OCI-LY7 (cell line): Measurements from ENCODE around the gene P2RX5. TPM values are rescaled to one million over a fixed set of nuclear protein-coding genes. Genes with fewer than 3 reads are reported as not detected.

Experiments
- BruUV-seq: library from RNA; stranded (reverse); fragments of 400-500 nt; replicated peaks from 2 replicates; lab custom pipeline; 2021; lab: Mats Ljungman, UMichigan
- CTCF ChIA-PET: fragments of 300-600 bp; sonication (Branson Sonifier 250); formaldehyde crosslinking; loops from one replicate; lab custom pipeline; 2022; ENCODE audit warnings: antibody characterized with exemption; ENCODE audit not compliant: unreplicated experiment; lab: Charles Lee
- POLR2A ChIA-PET: fragments of 300-600 bp; sonication (Branson Sonifier 250); formaldehyde crosslinking; loops from one replicate; lab custom pipeline; 2022; ENCODE audit warnings: antibody characterized with exemption; lab: Charles Lee
- DNase-seq: peaks from one replicate; pipeline ENCODE4 v3.0.0-alpha.2; 2015; ENCODE audit warnings: low spot score
- H2AFZ ChIP-seq: fragments of 200-600 bp; sonication (generic), shearing (Covaris generic); 2 replicates; pipeline ENCODE4 v1.6.1; 2014; ENCODE audit warnings: mild to moderate bottlenecking, antibody characterized with exemption, low read length, moderate library complexity
- H3K27ac ChIP-seq: fragments of 200-600 bp; sonication (generic); 2 replicates; pipeline ENCODE4 v1.5.1; 2014; ENCODE audit warnings: mixed run types, low read depth, mild to moderate bottlenecking, moderate library complexity, low read length, inconsistent platforms; ENCODE audit not compliant: poor library complexity, severe bottlenecking
- H3K36me3 ChIP-seq: fragments of 200-600 bp; sonication (generic); 2 replicates; pipeline ENCODE4 v1.6.1; 2014; ENCODE audit warnings: mild to moderate bottlenecking, antibody characterized with exemption, low read length, moderate library complexity, mixed read lengths; ENCODE audit not compliant: insufficient read depth
- H3K4me1 ChIP-seq: fragments of 200-600 bp; sonication (generic); 2 replicates; pipeline ENCODE4 v1.5.1; 2014; ENCODE audit warnings: mild to moderate bottlenecking, low read length; ENCODE audit not compliant: insufficient read depth, poor library complexity, severe bottlenecking
- H3K4me2 ChIP-seq: fragments of 200-600 bp; sonication (generic); 2 replicates; pipeline ENCODE4 v1.6.1; 2014; ENCODE audit warnings: mild to moderate bottlenecking, low read length
- H3K4me3 ChIP-seq: fragments of 200-600 bp; sonication (generic); 2 replicates; pipeline ENCODE4 v1.5.1; 2014; ENCODE audit warnings: mild to moderate bottlenecking, low read depth, low read length; ENCODE audit not compliant: poor library complexity, severe bottlenecking
- H3K79me2 ChIP-seq: fragments of 200-600 bp; sonication (generic); 2 replicates; pipeline ENCODE4 v1.6.1; 2016; ENCODE audit warnings: low read depth, mild to moderate bottlenecking, low read length, moderate library complexity, mixed read lengths; ENCODE audit not compliant: insufficient read depth
- H3K9me2 ChIP-seq: fragments of 200-600 bp; sonication (generic); 2 replicates; pipeline ENCODE4 v1.6.1; 2016; ENCODE audit warnings: mild to moderate bottlenecking, low read length, mixed read lengths; ENCODE audit not compliant: insufficient read depth
- H3K9me3 ChIP-seq: fragments of 200-600 bp; sonication (generic); 2 replicates; pipeline ENCODE4 v1.6.1; 2014; ENCODE audit warnings: mild to moderate bottlenecking, mixed run types, low read length, mixed read lengths
- H4K20me1 ChIP-seq: fragments of 200-600 bp; sonication (generic); 2 replicates; pipeline ENCODE4 v1.6.1; 2014; ENCODE audit warnings: mild to moderate bottlenecking, antibody characterized with exemption, low read length, moderate library complexity, mixed read lengths; ENCODE audit not compliant: insufficient read depth
- CTCF ChIP-seq: fragments of 200-600 bp; sonication (generic); conservative IDR thresholded peaks from 2 replicates; pipeline ENCODE4 v1.5.1; 2014; ENCODE audit warnings: mild to moderate bottlenecking, antibody characterized with exemption, low read length, moderate library complexity, mixed read lengths
- EZH2phosphoT487 ChIP-seq: fragments of 200-600 bp; sonication (generic); IDR thresholded peaks from 2 replicates; pipeline ENCODE4 v1.6.1; 2018; ENCODE audit warnings: low read depth, borderline replicate concordance, mild to moderate bottlenecking, mixed run types, antibody characterized with exemption, low read length, moderate library complexity, mixed read lengths
- intact Hi-C: fragments of 100-400 bp; cut with micrococcal nuclease; formaldehyde crosslinking; loops from one replicate; pipeline ENCODE4 v1.10.0; 2022; ENCODE audit not compliant: unreplicated experiment
- total RNA-seq, 2 experiments: library from RNA; depleted of rRNA in 1 of 2; stranded (reverse); fragments of >200 nt in 1 of 2; shearing (Covaris generic) in 1 of 2; gene quantifications; 2 replicates each; pipeline ENCODE4 v1.2.3, GENCODE V29; 2014 to 2022

P2RX5 gene
- total RNA-seq, 2 experiments from 2014 or later: 150 to 195 TPM

GRCh38 chr17:3635474-3636153 lies 60.3 kb downstream of the P2RX5 start:
- ChIA-PET POLR2A (interaction anchor here (0.7 to 1.3 kb wide), 5 partner anchors 8 to 74 kb away, joined by 3 to 5 read pairs (median 3); no protein-coding TSS in a partner anchor), CTCF (interaction anchor here (0.6 kb wide), 1 partner anchor 98 kb away, joined by 3 read pairs; no protein-coding TSS in a partner anchor)

GRCh38 chr17:3632287-3632686 lies 63.7 kb downstream of the P2RX5 start:
- no peaks in the 10 kb centered on the region for H3K4me1 ChIP-seq
- no TSS peak for BruUV-seq
- no peak overlapping the region for H2AFZ ChIP-seq
- CTCF ChIA-PET: no interaction called here
- no peaks in the 10 kb centered on the region for H3K9me2 ChIP-seq
- intact Hi-C loops: no loop called here
- H3K27ac ChIP-seq: no peak overlapping the region
- no peaks in the 10 kb centered on the region for H3K9me3 ChIP-seq
- no peaks in the 10 kb centered on the region for H4K20me1 ChIP-seq
- DNase-seq: no peak
- POLR2A ChIA-PET: interaction anchor here (0.6 kb wide), 1 partner anchor 1807 kb away, joined by 5 read pairs; no protein-coding TSS in a partner anchor
- H3K4me3 ChIP-seq: no peak overlapping the region
- no peak overlapping the region for H3K4me2 ChIP-seq
- TF ChIP-seq CTCF (no peak), EZH2phosphoT487 (no peak)
- H3K79me2 ChIP-seq: no peaks in the 10 kb centered on the region; the same call in 1 of the 2 replicates
- peaks cover 29% of the 10 kb centered on the region for H3K36me3 ChIP-seq

More at GRCh38 chr17:3635474-3636153, 60.3 kb downstream of the P2RX5 start:
- TF ChIP-seq EZH2phosphoT487 (no peak), CTCF (0 out of 2 replicates have a peak, but pooled peaks have one; percentile 17)
- intact Hi-C loops: loop anchor here (1.0 kb wide), 1 partner anchor 77 kb away; no protein-coding TSS in a partner anchor
- Histone ChIP-seq H3K9me2 (no peaks in the 10 kb centered on the region), H3K4me3 (peak overlapping the region; percentile 90), H3K79me2 (no peaks in the 10 kb centered on the region; the same call in 1 of the 2 replicates), H3K4me1 (peaks cover 13% of the 10 kb centered on the region), H3K4me2 (peak overlapping the region; percentile 92), H4K20me1 (no peaks in the 10 kb centered on the region), H2AFZ (peak overlapping the region; percentile 50), H3K36me3 (peaks cover 4% of the 10 kb centered on the region; the same call in 1 of the 2 replicates), H3K27ac (no peak overlapping the region), H3K9me3 (no peaks in the 10 kb centered on the region)
- no TSS peak for BruUV-seq
- DNase-seq: no peak

DNA sequence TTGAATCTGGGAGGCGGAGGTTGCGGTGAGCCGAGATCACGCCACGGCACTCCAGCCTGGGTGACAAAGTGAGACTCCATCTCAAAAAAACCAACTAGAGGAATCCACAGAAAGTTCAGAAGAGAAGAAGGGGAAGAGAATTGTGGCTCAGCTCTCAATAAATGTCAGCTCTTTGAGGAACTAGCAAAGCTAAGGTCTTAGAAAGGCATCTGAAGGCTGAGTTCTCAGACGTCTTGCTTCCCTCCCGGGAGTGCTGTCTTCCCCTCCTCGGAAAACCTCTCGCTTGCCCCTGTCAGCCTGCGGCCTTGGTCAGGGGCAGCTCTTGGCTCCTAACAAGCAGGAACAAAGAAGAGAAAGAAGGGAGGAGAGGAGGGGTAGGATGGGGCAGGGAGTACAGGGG lies 65.2 kb downstream of the P2RX5 start:
- no peak for DNase-seq
- TF ChIP-seq EZH2phosphoT487 (no peak), CTCF (no peak)
- POLR2A ChIA-PET: no interaction called here
- H4K20me1 ChIP-seq: no peaks in the 10 kb centered on the region
- intact Hi-C loops: no loop called here
- H3K9me2 ChIP-seq: no peaks in the 10 kb centered on the region
- no peak overlapping the region for H2AFZ ChIP-seq
- H3K79me2 ChIP-seq: no peaks in the 10 kb centered on the region; the same call in 1 of the 2 replicates
- no peaks in the 10 kb centered on the region for H3K9me3 ChIP-seq
- BruUV-seq: no TSS peak
- peaks cover 35% of the 10 kb centered on the region for H3K36me3 ChIP-seq
- no peak overlapping the region for H3K4me2 ChIP-seq
- CTCF ChIA-PET: no interaction called here
- H3K4me1 ChIP-seq: no peaks in the 10 kb centered on the region
- H3K27ac ChIP-seq: no peak overlapping the region
- H3K4me3 ChIP-seq: no peak overlapping the region
